GM23338 (cell line): ENCODE measurements around the gene GPR158. TPM values are rescaled to one million over a fixed set of nuclear protein-coding genes. Genes with fewer than 3 reads are reported as not detected.

Experiments
- ATAC-seq: fragments of 200-7000 bp; cut with Tn5 transposase; 3 replicates; pipeline ENCODE4 v1.9.1; 2020
- DNase-seq: peaks from one replicate; pipeline ENCODE4 v3.0.0-alpha.2; 2015; ENCODE audit warnings: low spot score
- H2AFZ ChIP-seq: fragments of 200-600 bp; sonication (generic); 2 replicates; pipeline ENCODE4 v1.8.0; 2016; ENCODE audit warnings: antibody characterized with exemption, mild to moderate bottlenecking, moderate library complexity
- H3F3A ChIP-seq: fragments of 200-600 bp; sonication (generic); replicated peaks from 2 replicates; pipeline ENCODE4 v1.8.0; 2017; ENCODE audit warnings: antibody characterized with exemption, mixed run types, low read depth
- H3K27ac ChIP-seq: fragments of 200-600 bp; sonication (generic); 2 replicates; pipeline ENCODE4 v1.6.1; 2016; ENCODE audit warnings: low read depth
- H3K27me3 ChIP-seq: fragments of 200-600 bp; sonication (generic); 2 replicates; pipeline ENCODE4 v1.8.0; 2016; ENCODE audit warnings: mild to moderate bottlenecking, mixed run types, moderate library complexity; ENCODE audit not compliant: insufficient read depth
- H3K36me3 ChIP-seq: fragments of 200-600 bp; sonication (generic); 2 replicates; pipeline ENCODE4 v1.8.0; 2016; ENCODE audit warnings: mild to moderate bottlenecking; ENCODE audit not compliant: insufficient read depth
- H3K4me1 ChIP-seq: fragments of 200-600 bp; sonication (generic); 2 replicates; pipeline ENCODE4 v1.8.0; 2016; ENCODE audit warnings: mild to moderate bottlenecking, moderate library complexity; ENCODE audit not compliant: insufficient read depth
- H3K4me2 ChIP-seq: fragments of 200-600 bp; sonication (generic); 2 replicates; pipeline ENCODE4 v1.7.1; 2017; ENCODE audit warnings: mixed run types
- H3K4me3 ChIP-seq: fragments of 200-600 bp; sonication (generic); 2 replicates; pipeline ENCODE4 v1.6.1; 2016; ENCODE audit warnings: mixed run types
- H3K79me2 ChIP-seq: fragments of 200-600 bp; sonication (generic); replicated peaks from 2 replicates; pipeline ENCODE4 v1.8.0; 2017; ENCODE audit warnings: mild to moderate bottlenecking; ENCODE audit not compliant: insufficient read depth
- H3K9me2 ChIP-seq: fragments of 200-600 bp; sonication (generic); 2 replicates; pipeline ENCODE4 v1.8.0; 2017; ENCODE audit not compliant: insufficient read depth
- H4K20me1 ChIP-seq: fragments of 200-600 bp; sonication (generic); replicated peaks from 2 replicates; pipeline ENCODE4 v1.8.0; 2017; ENCODE audit warnings: mild to moderate bottlenecking; ENCODE audit not compliant: insufficient read depth
- H3K27ac Mint-ChIP-seq: 2 replicates; pipeline ENCODE4 v1.8.0; 2020; ENCODE audit warnings: inconsistent platforms, mild to moderate bottlenecking, moderate library complexity, mixed read lengths
- H3K27me3 Mint-ChIP-seq: 3 replicates; pipeline ENCODE4 v1.8.0; 2022; ENCODE audit warnings: low read depth, mild to moderate bottlenecking, moderate library complexity, mixed read lengths, inconsistent platforms; ENCODE audit not compliant: insufficient read depth, poor library complexity
- H3K36me3 Mint-ChIP-seq: 3 replicates; pipeline ENCODE4 v1.8.0; 2021; ENCODE audit warnings: low read depth, mild to moderate bottlenecking, inconsistent platforms, moderate library complexity, mixed read lengths
- H3K4me1 Mint-ChIP-seq: 3 replicates; pipeline ENCODE4 v1.8.0; 2020; ENCODE audit warnings: mild to moderate bottlenecking, inconsistent platforms, mixed read lengths
- H3K4me3 Mint-ChIP-seq: 3 replicates; pipeline ENCODE4 v1.8.0; 2021; ENCODE audit warnings: moderate library complexity, mild to moderate bottlenecking, inconsistent platforms, mixed read lengths
- H3K9me3 Mint-ChIP-seq: 3 replicates; pipeline ENCODE4 v1.8.0; 2020; ENCODE audit warnings: moderate library complexity, mild to moderate bottlenecking, inconsistent platforms, mixed read lengths
- STAT1 ChIP-seq: IDR thresholded peaks from one replicate; pipeline ENCODE4 v1.6.1; 2016; ENCODE audit warnings: antibody characterized with exemption; ENCODE audit not compliant: unreplicated experiment
- polyA plus RNA-seq: library from polyadenylated mRNA; unstranded; fragments of >200 nt; fragmentation: Nextera tagmentation; extraction: Ambion mirVana; gene quantifications from 2 replicates; pipeline ENCODE4 v1.2.1, GENCODE V29; 2016
- total RNA-seq: library from RNA; depleted of rRNA; stranded (reverse); fragments of >200 nt; shearing (Covaris generic); gene quantifications from 2 replicates; pipeline ENCODE4 v1.2.3, GENCODE V29; 2014
- TF ChIP-seq, protein P1 (sequence below), 2 experiments: fragments of 200-600 bp in 1 of 2; sonication (generic) in 1 of 2; conservative IDR thresholded peaks; 2 replicates each; pipeline versions ENCODE4 v1.5.1 to v1.6.1; 2016 to 2017; ENCODE audit warnings: antibody characterized with exemption in 2 of 2, low read depth in 2 of 2, mild to moderate bottlenecking in 2 of 2, moderate library complexity in 1 of 2
- TF ChIP-seq, protein P2 (sequence below): fragments of 250-450 bp; sonication (Bioruptor Pico); IDR thresholded peaks from 2 replicates; pipeline ENCODE4 v1.5.0; 2020; ENCODE audit warnings: mild to moderate bottlenecking, moderate library complexity
- TF ChIP-seq, protein P3 (sequence below): IDR thresholded peaks from 2 replicates; pipeline ENCODE4 v1.6.1; 2016; ENCODE audit warnings: antibody characterized with exemption

The GPR158 gene
- total and polyA plus RNA-seq, 2 experiments from 2014 or later: 0.13 to 1.5 TPM

DNA sequence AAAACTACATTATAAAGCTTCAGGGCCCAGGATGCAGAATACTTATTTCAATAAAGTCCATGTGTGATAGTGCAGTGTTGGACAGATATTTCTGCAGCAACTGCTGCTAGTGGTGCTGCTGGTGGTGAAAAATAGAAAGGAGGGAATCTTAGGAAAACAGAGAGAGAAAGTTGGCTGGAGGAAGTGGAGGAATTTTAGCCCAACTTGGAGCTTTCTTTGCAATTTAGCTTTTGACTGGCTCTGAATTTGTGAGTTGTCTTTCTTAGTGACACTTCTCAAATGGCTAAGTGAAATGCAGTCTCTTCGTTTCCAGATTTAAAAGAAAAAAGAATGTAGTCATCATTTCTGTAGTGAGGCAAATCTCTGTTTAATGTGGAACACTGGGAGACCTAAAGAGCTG, 45.4 kb downstream of the GPR158 start:
- TF ChIP-seq, protein P1, sequence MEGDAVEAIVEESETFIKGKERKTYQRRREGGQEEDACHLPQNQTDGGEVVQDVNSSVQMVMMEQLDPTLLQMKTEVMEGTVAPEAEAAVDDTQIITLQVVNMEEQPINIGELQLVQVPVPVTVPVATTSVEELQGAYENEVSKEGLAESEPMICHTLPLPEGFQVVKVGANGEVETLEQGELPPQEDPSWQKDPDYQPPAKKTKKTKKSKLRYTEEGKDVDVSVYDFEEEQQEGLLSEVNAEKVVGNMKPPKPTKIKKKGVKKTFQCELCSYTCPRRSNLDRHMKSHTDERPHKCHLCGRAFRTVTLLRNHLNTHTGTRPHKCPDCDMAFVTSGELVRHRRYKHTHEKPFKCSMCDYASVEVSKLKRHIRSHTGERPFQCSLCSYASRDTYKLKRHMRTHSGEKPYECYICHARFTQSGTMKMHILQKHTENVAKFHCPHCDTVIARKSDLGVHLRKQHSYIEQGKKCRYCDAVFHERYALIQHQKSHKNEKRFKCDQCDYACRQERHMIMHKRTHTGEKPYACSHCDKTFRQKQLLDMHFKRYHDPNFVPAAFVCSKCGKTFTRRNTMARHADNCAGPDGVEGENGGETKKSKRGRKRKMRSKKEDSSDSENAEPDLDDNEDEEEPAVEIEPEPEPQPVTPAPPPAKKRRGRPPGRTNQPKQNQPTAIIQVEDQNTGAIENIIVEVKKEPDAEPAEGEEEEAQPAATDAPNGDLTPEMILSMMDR (conservative IDR thresholded peaks at IDR 0.05; ENCODE audit: low read depth in 2 of 2): no peak
- TF ChIP-seq, protein P2, sequence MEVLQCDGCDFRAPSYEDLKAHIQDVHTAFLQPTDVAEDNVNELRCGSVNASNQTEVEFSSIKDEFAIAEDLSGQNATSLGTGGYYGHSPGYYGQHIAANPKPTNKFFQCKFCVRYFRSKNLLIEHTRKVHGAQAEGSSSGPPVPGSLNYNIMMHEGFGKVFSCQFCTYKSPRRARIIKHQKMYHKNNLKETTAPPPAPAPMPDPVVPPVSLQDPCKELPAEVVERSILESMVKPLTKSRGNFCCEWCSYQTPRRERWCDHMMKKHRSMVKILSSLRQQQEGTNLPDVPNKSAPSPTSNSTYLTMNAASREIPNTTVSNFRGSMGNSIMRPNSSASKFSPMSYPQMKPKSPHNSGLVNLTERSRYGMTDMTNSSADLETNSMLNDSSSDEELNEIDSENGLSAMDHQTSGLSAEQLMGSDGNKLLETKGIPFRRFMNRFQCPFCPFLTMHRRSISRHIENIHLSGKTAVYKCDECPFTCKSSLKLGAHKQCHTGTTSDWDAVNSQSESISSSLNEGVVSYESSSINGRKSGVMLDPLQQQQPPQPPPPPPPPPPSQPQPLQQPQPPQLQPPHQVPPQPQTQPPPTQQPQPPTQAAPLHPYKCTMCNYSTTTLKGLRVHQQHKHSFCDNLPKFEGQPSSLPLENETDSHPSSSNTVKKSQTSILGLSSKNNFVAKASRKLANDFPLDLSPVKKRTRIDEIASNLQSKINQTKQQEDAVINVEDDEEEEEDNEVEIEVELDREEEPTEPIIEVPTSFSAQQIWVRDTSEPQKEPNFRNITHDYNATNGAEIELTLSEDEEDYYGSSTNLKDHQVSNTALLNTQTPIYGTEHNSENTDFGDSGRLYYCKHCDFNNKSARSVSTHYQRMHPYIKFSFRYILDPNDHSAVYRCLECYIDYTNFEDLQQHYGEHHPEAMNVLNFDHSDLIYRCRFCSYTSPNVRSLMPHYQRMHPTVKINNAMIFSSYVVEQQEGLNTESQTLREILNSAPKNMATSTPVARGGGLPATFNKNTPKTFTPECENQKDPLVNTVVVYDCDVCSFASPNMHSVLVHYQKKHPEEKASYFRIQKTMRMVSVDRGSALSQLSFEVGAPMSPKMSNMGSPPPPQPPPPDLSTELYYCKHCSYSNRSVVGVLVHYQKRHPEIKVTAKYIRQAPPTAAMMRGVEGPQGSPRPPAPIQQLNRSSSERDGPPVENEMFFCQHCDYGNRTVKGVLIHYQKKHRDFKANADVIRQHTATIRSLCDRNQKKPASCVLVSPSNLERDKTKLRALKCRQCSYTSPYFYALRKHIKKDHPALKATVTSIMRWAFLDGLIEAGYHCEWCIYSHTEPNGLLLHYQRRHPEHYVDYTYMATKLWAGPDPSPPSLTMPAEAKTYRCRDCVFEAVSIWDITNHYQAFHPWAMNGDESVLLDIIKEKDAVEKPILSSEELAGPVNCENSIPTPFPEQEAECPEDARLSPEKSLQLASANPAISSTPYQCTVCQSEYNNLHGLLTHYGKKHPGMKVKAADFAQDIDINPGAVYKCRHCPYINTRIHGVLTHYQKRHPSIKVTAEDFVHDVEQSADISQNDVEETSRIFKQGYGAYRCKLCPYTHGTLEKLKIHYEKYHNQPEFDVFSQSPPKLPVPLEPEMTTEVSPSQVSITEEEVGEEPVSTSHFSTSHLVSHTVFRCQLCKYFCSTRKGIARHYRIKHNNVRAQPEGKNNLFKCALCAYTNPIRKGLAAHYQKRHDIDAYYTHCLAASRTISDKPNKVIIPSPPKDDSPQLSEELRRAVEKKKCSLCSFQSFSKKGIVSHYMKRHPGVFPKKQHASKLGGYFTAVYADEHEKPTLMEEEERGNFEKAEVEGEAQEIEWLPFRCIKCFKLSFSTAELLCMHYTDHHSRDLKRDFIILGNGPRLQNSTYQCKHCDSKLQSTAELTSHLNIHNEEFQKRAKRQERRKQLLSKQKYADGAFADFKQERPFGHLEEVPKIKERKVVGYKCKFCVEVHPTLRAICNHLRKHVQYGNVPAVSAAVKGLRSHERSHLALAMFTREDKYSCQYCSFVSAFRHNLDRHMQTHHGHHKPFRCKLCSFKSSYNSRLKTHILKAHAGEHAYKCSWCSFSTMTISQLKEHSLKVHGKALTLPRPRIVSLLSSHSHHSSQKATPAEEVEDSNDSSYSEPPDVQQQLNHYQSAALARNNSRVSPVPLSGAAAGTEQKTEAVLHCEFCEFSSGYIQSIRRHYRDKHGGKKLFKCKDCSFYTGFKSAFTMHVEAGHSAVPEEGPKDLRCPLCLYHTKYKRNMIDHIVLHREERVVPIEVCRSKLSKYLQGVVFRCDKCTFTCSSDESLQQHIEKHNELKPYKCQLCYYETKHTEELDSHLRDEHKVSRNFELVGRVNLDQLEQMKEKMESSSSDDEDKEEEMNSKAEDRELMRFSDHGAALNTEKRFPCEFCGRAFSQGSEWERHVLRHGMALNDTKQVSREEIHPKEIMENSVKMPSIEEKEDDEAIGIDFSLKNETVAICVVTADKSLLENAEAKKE (CRISPR knock-in tag): no peak
- Histone ChIP-seq H3F3A (no peaks in the 10 kb centered on the region), H2AFZ (no peak overlapping the region), H3K4me3 (no peak overlapping the region), H3K4me2 (no peak overlapping the region), H3K79me2 (no peaks in the 10 kb centered on the region), H3K36me3 (no peaks in the 10 kb centered on the region), H3K4me1 (no peaks in the 10 kb centered on the region), H3K9me2 (no peaks in the 10 kb centered on the region), H3K27ac (no peak overlapping the region), H3K27me3 (no peaks in the 10 kb centered on the region), H4K20me1 (no peaks in the 10 kb centered on the region)
- Mint-ChIP-seq H3K27ac (no peak overlapping the region), H3K27me3 (peaks cover 1% of the 10 kb centered on the region), H3K36me3 (no peaks in the 10 kb centered on the region), H3K4me3 (no peak overlapping the region), H3K4me1 (no peaks in the 10 kb centered on the region), H3K9me3 (no peaks in the 10 kb centered on the region)
- no peak for ATAC-seq
- no peak for DNase-seq

DNA sequence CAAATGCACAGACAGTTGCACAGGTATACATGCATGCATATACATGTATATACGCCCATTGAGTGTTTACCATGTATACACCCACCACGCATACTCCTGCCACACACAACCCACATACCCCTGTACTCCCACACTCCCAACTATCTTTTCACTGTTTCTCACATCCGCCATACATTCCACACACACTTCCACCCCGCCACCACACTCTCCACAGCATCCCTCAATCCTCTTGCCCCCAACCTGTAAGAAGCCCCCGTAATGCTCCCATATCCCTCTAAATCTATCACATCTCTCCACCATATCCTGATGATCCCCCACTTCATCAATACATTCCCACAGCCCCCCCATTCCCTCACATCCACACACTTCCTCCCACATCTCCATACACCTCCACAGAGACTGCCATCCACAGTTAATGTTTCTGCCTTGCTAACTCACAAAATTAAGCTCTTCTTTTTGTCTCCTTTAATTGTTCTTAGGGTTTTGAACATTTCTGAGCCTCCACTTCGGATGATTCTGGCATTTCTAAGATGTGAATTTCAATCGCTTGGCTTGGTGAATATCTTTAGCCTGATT, 47.4 kb downstream of the GPR158 start:
- Histone ChIP-seq H4K20me1 (no peaks in the 10 kb centered on the region), H3K36me3 (no peaks in the 10 kb centered on the region), H3K4me1 (no peaks in the 10 kb centered on the region), H3F3A (no peaks in the 10 kb centered on the region), H3K27ac (no peak overlapping the region), H3K9me2 (no peaks in the 10 kb centered on the region), H3K4me2 (no peak overlapping the region), H3K4me3 (no peak overlapping the region), H2AFZ (no peak overlapping the region), H3K79me2 (no peaks in the 10 kb centered on the region), H3K27me3 (no peaks in the 10 kb centered on the region)
- peaks cover 1% of the 10 kb centered on the region for H3K27me3 Mint-ChIP-seq
- TF ChIP-seq STAT1: no peak
- TF ChIP-seq, protein P3, sequence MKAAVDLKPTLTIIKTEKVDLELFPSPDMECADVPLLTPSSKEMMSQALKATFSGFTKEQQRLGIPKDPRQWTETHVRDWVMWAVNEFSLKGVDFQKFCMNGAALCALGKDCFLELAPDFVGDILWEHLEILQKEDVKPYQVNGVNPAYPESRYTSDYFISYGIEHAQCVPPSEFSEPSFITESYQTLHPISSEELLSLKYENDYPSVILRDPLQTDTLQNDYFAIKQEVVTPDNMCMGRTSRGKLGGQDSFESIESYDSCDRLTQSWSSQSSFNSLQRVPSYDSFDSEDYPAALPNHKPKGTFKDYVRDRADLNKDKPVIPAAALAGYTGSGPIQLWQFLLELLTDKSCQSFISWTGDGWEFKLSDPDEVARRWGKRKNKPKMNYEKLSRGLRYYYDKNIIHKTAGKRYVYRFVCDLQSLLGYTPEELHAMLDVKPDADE: no peak
- ATAC-seq (no peak), DNase-seq (no peak)
- H3K27ac Mint-ChIP-seq: no peak overlapping the region
- no peaks in the 10 kb centered on the region for H3K9me3 Mint-ChIP-seq
- no peak overlapping the region for H3K4me3 Mint-ChIP-seq
- H3K4me1 Mint-ChIP-seq: no peaks in the 10 kb centered on the region
- H3K36me3 Mint-ChIP-seq: no peaks in the 10 kb centered on the region
